MV-4-11 (cell line): ENCODE results near the gene SELENON.

ENCODE experiments used
- DNase-seq: peaks from one replicate; lab custom pipeline; 2025; lab: John Stamatoyannopoulos, UW

SELENON gene

GRCh38 chr1:25770541-25771220 lies 29.3 kb upstream of the SELENON start:
- DNase-seq = no peak

GRCh38 chr1:25771221-25772114 lies 28.5 kb upstream of the SELENON start:
- peak; percentile 48 for DNase-seq

GRCh38 chr1:25772164-25772563 lies 27.8 kb upstream of the SELENON start:
- no peak for DNase-seq

- no peak for DNase-seq
Measured at GRCh38 chr1:25772692-25773245, 27.2 kb upstream of the SELENON start.

- no peak for DNase-seq
Measured at GRCh38 chr1:25773441-25774125, 26.4 kb upstream of the SELENON start.

GRCh38 chr1:25774206-25774803 lies 25.7 kb upstream of the SELENON start:
- DNase-seq = no peak

GRCh38 chr1:25774921-25775771 lies 24.8 kb upstream of the SELENON start:
- no peak for DNase-seq

GRCh38 chr1:25779388-25779787 lies 20.6 kb upstream of the SELENON start:
- DNase-seq = no peak

- DNase-seq = no peak
Measured at GRCh38 chr1:25779894-25780293, 20.1 kb upstream of the SELENON start.

GRCh38 chr1:25780318-25781129 lies 19.5 kb upstream of the SELENON start:
- DNase-seq = no peak

GRCh38 chr1:25781130-25781433 lies 18.9 kb upstream of the SELENON start:
- no peak for DNase-seq

GRCh38 chr1:25782608-25783201 lies 17.3 kb upstream of the SELENON start:
- DNase-seq = no peak

- no peak for DNase-seq
Measured at GRCh38 chr1:25784575-25785051, 15.4 kb upstream of the SELENON start.

- no peak for DNase-seq
Measured at GRCh38 chr1:25785333-25786067, 14.5 kb upstream of the SELENON start.

- no peak for DNase-seq
Measured at GRCh38 chr1:25786887-25787759, 12.9 kb upstream of the SELENON start.

GRCh38 chr1:25787760-25788166 lies 12.2 kb upstream of the SELENON start:
- DNase-seq = no peak

GRCh38 chr1:25790472-25790871 lies 9.5 kb upstream of the SELENON start:
- no peak for DNase-seq

GRCh38 chr1:25792115-25792514 lies 7.9 kb upstream of the SELENON start:
- DNase-seq = no peak
